Peyer's patch (tissue), 4 donors: ENCODE results near the gene IL1RL2.

Experiments used
- POLR2A ChIP-seq, 2 donors: fragments of 450-650 bp; IDR thresholded peaks; one replicate each; pipeline ENCODE4 v1.5.1; 2017; ENCODE audit warnings: antibody characterized with exemption in 2 of 2, mild to moderate bottlenecking in 2 of 2, moderate library complexity in 2 of 2
- TF ChIP-seq, protein P1 (sequence below), 6 experiments: fragments of 450-650 bp in 4 of 6; fragments of 200-600 bp in 2 of 6; sonication (generic) in 1 of 6; IDR thresholded peaks; one replicate each; pipeline ENCODE4 v1.5.1; 2017 to 2019; ENCODE audit warnings: antibody characterized with exemption in 6 of 6, mild to moderate bottlenecking in 3 of 6, moderate library complexity in 1 of 6

DNA sequence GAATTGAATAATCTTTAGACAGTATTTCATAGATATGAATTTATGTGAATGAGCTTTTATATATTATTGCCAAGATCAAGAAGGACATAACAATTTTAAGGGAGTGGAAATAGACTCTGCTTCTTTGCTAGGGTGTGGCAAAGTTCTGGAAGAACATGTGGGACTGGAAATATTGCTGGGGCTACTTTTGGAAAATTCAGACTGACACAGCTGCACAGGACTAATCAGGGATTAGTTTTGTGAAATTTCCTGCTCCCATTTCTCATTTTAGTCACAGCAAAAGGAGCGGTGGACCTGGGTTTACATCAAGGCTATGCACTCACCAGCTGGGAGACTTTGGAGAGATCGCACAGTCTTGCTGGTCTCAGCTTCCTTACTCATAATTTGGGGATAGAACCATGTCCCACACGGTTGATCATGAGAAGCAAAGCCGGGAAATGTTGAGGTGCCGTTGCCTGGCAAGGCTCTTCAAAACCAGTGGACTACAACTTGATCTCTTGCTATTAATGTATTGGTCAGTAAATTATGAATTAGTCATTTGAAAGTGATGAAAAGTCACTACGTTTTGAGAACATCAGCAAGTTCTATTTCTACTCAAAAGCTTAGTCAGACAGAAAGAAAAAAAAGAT, 42.4 kb downstream of the IL1RL2 start:
- TF ChIP-seq, protein P1, sequence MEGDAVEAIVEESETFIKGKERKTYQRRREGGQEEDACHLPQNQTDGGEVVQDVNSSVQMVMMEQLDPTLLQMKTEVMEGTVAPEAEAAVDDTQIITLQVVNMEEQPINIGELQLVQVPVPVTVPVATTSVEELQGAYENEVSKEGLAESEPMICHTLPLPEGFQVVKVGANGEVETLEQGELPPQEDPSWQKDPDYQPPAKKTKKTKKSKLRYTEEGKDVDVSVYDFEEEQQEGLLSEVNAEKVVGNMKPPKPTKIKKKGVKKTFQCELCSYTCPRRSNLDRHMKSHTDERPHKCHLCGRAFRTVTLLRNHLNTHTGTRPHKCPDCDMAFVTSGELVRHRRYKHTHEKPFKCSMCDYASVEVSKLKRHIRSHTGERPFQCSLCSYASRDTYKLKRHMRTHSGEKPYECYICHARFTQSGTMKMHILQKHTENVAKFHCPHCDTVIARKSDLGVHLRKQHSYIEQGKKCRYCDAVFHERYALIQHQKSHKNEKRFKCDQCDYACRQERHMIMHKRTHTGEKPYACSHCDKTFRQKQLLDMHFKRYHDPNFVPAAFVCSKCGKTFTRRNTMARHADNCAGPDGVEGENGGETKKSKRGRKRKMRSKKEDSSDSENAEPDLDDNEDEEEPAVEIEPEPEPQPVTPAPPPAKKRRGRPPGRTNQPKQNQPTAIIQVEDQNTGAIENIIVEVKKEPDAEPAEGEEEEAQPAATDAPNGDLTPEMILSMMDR (IDR thresholded peaks at IDR 0.05), result no peak
- TF ChIP-seq POLR2A (IDR thresholded peaks at IDR 0.05), result no peak
